ENCODE results near the gene SCCPDH. TPM values are rescaled to one million over a fixed set of nuclear protein-coding genes. Genes with fewer than 3 reads are reported as not detected.

SCCPDH gene
- total and polyA plus RNA-seq, 9 of the 15 experiments (the other 6 are each of a cell fraction or from before 2014, with no cell fraction given), result 7.0 to 61.9 (median 38.3) TPM

DNA sequence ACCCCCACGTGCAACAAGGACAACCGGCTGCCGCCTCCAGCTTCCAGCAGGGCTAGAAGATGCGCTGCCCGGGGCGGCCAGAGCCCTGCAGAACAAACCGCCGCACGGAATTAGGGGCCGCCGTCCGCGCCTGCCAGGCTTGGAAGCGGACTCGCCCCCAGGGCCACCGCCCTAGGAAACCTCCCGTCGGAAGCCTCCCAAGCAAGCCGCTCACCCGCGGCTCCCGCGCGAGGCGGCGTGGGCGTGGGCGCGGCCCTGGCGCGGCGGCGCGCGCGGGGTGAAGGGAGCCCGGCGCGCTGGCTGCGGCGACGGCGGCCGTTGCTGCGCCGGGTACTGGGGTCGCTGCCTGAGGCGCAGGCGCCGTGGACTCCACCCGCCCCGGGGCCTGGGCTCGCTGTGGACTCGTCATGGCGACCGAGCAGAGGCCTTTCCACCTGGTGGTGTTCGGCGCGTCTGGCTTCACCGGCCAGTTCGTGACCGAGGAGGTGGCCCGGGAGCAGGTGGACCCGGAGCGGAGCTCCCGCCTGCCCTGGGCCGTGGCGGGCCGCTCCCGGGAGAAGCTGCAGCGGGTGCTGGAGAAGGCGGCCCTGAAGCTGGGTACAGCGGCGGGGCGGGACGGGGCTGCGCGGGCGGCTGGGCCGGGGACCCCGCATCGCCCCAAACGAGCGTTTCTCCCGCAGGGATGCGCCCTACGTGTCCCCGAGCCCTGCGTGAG is at the start of gene SCCPDH (continued):
- TF ChIP-seq E2F6 (IDR thresholded peaks at IDR 0.05; ENCODE audit: borderline replicate concordance in 1 of 2, extremely low read depth in 1 of 2, insufficient read depth in 1 of 2, insufficient read length in 1 of 2, low read depth in 1 of 2, low read length in 1 of 2, poor library complexity in 1 of 2, severe bottlenecking in 1 of 2), result peak; percentile 83 to 93
- no peak for TF ChIP-seq ZNF324 (CRISPR knock-in tag; IDR thresholded peaks at IDR 0.05)
- peak; percentile 91 for TF ChIP-seq PHF8 (IDR thresholded peaks at IDR 0.05; ENCODE audit: borderline replicate concordance, low read length)
- TF ChIP-seq NR2F6 (CRISPR knock-in tag; IDR thresholded peaks at IDR 0.05), result no peak
- no peak for TF ChIP-seq CBFB (CRISPR knock-in tag; IDR thresholded peaks at IDR 0.05)
- peak; percentile 39 to 62; a peak in 2 of 4 replicates for TF ChIP-seq MAZ (CRISPR knock-in tag; conservative IDR thresholded peaks at IDR 0.05 in 1 of 2, IDR thresholded peaks at IDR 0.05 in 1 of 2)
- TF ChIP-seq FOSL1 (tag; conservative IDR thresholded peaks at IDR 0.05), result no peak
- no peak for TF ChIP-seq RBM14 (IDR thresholded peaks at IDR 0.05; ENCODE audit: borderline replicate concordance, insufficient read depth, low read depth, low read length)
- peak; percentile 35 for TF ChIP-seq TAF1 (IDR thresholded peaks at IDR 0.05; ENCODE audit: control insufficient read depth, extremely low read depth, insufficient read depth, low read length, severe bottlenecking)
- TF ChIP-seq, protein P1, sequence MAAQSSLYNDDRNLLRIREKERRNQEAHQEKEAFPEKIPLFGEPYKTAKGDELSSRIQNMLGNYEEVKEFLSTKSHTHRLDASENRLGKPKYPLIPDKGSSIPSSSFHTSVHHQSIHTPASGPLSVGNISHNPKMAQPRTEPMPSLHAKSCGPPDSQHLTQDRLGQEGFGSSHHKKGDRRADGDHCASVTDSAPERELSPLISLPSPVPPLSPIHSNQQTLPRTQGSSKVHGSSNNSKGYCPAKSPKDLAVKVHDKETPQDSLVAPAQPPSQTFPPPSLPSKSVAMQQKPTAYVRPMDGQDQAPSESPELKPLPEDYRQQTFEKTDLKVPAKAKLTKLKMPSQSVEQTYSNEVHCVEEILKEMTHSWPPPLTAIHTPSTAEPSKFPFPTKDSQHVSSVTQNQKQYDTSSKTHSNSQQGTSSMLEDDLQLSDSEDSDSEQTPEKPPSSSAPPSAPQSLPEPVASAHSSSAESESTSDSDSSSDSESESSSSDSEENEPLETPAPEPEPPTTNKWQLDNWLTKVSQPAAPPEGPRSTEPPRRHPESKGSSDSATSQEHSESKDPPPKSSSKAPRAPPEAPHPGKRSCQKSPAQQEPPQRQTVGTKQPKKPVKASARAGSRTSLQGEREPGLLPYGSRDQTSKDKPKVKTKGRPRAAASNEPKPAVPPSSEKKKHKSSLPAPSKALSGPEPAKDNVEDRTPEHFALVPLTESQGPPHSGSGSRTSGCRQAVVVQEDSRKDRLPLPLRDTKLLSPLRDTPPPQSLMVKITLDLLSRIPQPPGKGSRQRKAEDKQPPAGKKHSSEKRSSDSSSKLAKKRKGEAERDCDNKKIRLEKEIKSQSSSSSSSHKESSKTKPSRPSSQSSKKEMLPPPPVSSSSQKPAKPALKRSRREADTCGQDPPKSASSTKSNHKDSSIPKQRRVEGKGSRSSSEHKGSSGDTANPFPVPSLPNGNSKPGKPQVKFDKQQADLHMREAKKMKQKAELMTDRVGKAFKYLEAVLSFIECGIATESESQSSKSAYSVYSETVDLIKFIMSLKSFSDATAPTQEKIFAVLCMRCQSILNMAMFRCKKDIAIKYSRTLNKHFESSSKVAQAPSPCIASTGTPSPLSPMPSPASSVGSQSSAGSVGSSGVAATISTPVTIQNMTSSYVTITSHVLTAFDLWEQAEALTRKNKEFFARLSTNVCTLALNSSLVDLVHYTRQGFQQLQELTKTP (IDR thresholded peaks at IDR 0.05; ENCODE audit: low read depth in 1 of 2, partially characterized antibody in 2 of 2), result no peak
- no peak for TF ChIP-seq DLX4 (CRISPR knock-in tag; IDR thresholded peaks at IDR 0.05)
- no peak for TF ChIP-seq CREM (IDR thresholded peaks at IDR 0.05; ENCODE audit: low read depth)
- no peak for TF ChIP-seq PHB2 (IDR thresholded peaks at IDR 0.05; ENCODE audit: low read depth)
- TF ChIP-seq ETS2 (tag; IDR thresholded peaks at IDR 0.05; ENCODE audit: borderline replicate concordance, poor library complexity, severe bottlenecking), result no peak
